ENCODE data around the gene CAPN2. TPM values are rescaled to one million over a fixed set of nuclear protein-coding genes. Genes with fewer than 3 reads are reported as not detected.

The CAPN2 gene
- total RNA-seq, 1 donor from 2014 or later, result 178 TPM

DNA sequence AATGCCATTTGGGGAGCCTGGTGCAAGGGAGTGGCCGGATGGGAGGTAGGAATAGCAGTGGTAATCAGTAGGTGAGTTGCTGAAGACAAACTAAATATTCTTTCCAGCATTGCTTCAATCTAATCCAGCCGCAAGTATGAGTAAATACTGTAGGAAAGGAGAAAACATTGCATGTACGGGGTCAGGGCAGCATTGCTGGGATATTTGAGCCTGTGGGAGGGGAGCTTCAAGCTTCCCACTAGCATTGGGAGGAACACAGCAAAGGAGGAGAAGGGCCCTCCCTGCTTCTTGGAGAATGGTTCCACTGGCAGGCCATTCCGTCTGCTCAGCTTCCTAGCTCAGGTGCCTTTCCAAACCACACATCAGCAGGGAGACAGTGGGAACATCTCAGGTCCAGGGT lies 15.2 kb downstream of the CAPN2 start:
- no peak for TF ChIP-seq CTCF (IDR thresholded peaks at IDR 0.05)
- no peak for DNase-seq (ENCODE audit: low spot score in 2 of 2)
- Histone ChIP-seq H3K36me3 (peaks cover 0 to 22% of the 10 kb centered on the region in 2 donors), H3K4me3 (no peak overlapping the region), H3K9me3 (no peaks in the 10 kb centered on the region), H3K27ac (peak overlapping the region; percentile 47 to 70), H3K27me3 (no peaks in the 10 kb centered on the region), H3K4me1 (peaks cover 5 to 40% of the 10 kb centered on the region in 2 donors)
- intact Hi-C loops (cut with DNase I), result no loop called here

GRCh38 chr1:223729906-223730305 lies 17.6 kb downstream of the CAPN2 start:
- Histone ChIP-seq H3K4me1 (peaks cover 15 to 56% of the 10 kb centered on the region in 2 donors), H3K36me3 (peaks cover 0 to 2% of the 10 kb centered on the region in 2 donors), H3K9me3 (no peaks in the 10 kb centered on the region), H3K27me3 (no peaks in the 10 kb centered on the region), H3K4me3 (no peak overlapping the region), H3K27ac (peak overlapping the region; percentile 67 to 91)
- intact Hi-C loops (cut with DNase I), result no loop called here
- no peak for TF ChIP-seq CTCF (IDR thresholded peaks at IDR 0.05)
- no peak for DNase-seq (ENCODE audit: low spot score in 2 of 2)

GRCh38 chr1:223730479-223731132 lies 18.3 kb downstream of the CAPN2 start:
- intact Hi-C loops (cut with DNase I), result no loop called here
- Histone ChIP-seq H3K4me3 (no peak overlapping the region), H3K27me3 (no peaks in the 10 kb centered on the region), H3K27ac (peak overlapping the region; percentile 67 to 91), H3K4me1 (peaks cover 15 to 56% of the 10 kb centered on the region in 2 donors), H3K9me3 (no peaks in the 10 kb centered on the region), H3K36me3 (no peaks in the 10 kb centered on the region)
- no peak for DNase-seq (ENCODE audit: low spot score in 2 of 2)
- TF ChIP-seq CTCF (IDR thresholded peaks at IDR 0.05), result no peak

GRCh38 chr1:223731133-223731770 lies 18.9 kb downstream of the CAPN2 start:
- Histone ChIP-seq H3K4me1 (peaks cover 11 to 50% of the 10 kb centered on the region in 2 donors), H3K27me3 (no peaks in the 10 kb centered on the region), H3K36me3 (no peaks in the 10 kb centered on the region), H3K4me3 (no peak overlapping the region), H3K27ac (peak overlapping the region; percentile 67 to 91), H3K9me3 (no peaks in the 10 kb centered on the region)
- no peak for TF ChIP-seq CTCF (IDR thresholded peaks at IDR 0.05)
- DNase-seq (ENCODE audit: low spot score in 2 of 2), result peak; percentile 41 to 90
- intact Hi-C loops (cut with DNase I), result no loop called here

GRCh38 chr1:223732993-223733798 lies 20.9 kb downstream of the CAPN2 start:
- no peaks in the 10 kb centered on the region for H3K36me3 ChIP-seq
- DNase-seq (ENCODE audit: low spot score in 2 of 2), result no peak
- peaks cover 16 to 48% of the 10 kb centered on the region in 2 donors for H3K4me1 ChIP-seq
- H3K27ac ChIP-seq, result peak overlapping the region; percentile 67 to 91
- H3K27me3 ChIP-seq, result no peaks in the 10 kb centered on the region
- intact Hi-C loops (cut with DNase I), result no loop called here
- H3K4me3 ChIP-seq, result no peak overlapping the region
- TF ChIP-seq CTCF (IDR thresholded peaks at IDR 0.05), result no peak
- H3K9me3 ChIP-seq, result no peaks in the 10 kb centered on the region

All from ascending aorta (tissue), 2 donors.